SH-SY5Y (cell line): Measurements from ENCODE around the gene SRPX.

ENCODE experiments used
- GATA2 ChIP-seq: IDR thresholded peaks from 2 replicates; pipeline ENCODE4 v1.6.1; 2011; ENCODE audit warnings: mild to moderate bottlenecking, low read depth, low read length
- GATA3 ChIP-seq: IDR thresholded peaks from 2 replicates; pipeline ENCODE4 v1.6.1; 2011; ENCODE audit warnings: low read depth, mild to moderate bottlenecking, low read length, moderate library complexity

Gene SRPX

GRCh38 chrX:38138157-38138891 lies 82.3 kb downstream of the SRPX start:
- TF ChIP-seq GATA2 (no peak), GATA3 (no peak)

- TF ChIP-seq GATA3 (no peak), GATA2 (no peak)
Observed at GRCh38 chrX:38129366-38129765, 91.3 kb downstream of the SRPX start.

- no peak for TF ChIP-seq GATA3
Observed at GRCh38 chrX:38127961-38128360, 92.7 kb downstream of the SRPX start.

GRCh38 chrX:38126179-38126578 lies 94.5 kb downstream of the SRPX start:
- no peak for TF ChIP-seq GATA3
- TF ChIP-seq GATA2, result no peak

GRCh38 chrX:38124000-38124399 lies 96.7 kb downstream of the SRPX start:
- TF ChIP-seq GATA3 (no peak), GATA2 (no peak)

GRCh38 chrX:38117485-38117884 lies 103.2 kb downstream of the SRPX start:
- TF ChIP-seq GATA2 (no peak), GATA3 (no peak)

- TF ChIP-seq GATA2 (no peak), GATA3 (no peak)
Observed at GRCh38 chrX:38116706-38117105, 104.0 kb downstream of the SRPX start.

- no peak for TF ChIP-seq GATA2
- no peak for TF ChIP-seq GATA3
Observed at GRCh38 chrX:38112566-38112965, 108.1 kb downstream of the SRPX start.

- no peak for TF ChIP-seq GATA3
- TF ChIP-seq GATA2, result no peak
Observed at GRCh38 chrX:38111196-38111595, 109.5 kb downstream of the SRPX start.

GRCh38 chrX:38110231-38110630 lies 110.4 kb downstream of the SRPX start:
- TF ChIP-seq GATA2, result no peak

- TF ChIP-seq GATA2 (no peak), GATA3 (no peak)
Observed at GRCh38 chrX:38109042-38109898, 111.4 kb downstream of the SRPX start.

GRCh38 chrX:38108364-38108763 lies 112.3 kb downstream of the SRPX start:
- TF ChIP-seq GATA2, result no peak
- no peak for TF ChIP-seq GATA3

GRCh38 chrX:38106991-38107655 lies 113.5 kb downstream of the SRPX start:
- TF ChIP-seq GATA3 (no peak), GATA2 (no peak)

GRCh38 chrX:38105216-38105725 lies 115.4 kb downstream of the SRPX start:
- no peak for TF ChIP-seq GATA3
- TF ChIP-seq GATA2, result no peak
